HG02763 (cell line): Measurements from ENCODE around the gene XYLB.

ENCODE experiments used
- ATAC-seq: cut with Tn5 transposase; IDR thresholded peaks from one replicate; pipeline ENCODE4 v1.9.1; 2021; ENCODE audit warnings: mild to moderate bottlenecking, moderate library complexity; ENCODE audit not compliant: unreplicated experiment

XYLB gene

GRCh38 chr3:38361496-38361895 lies 14.9 kb downstream of the XYLB start:
- ATAC-seq = no peak

GRCh38 chr3:38362825-38363224 lies 16.2 kb downstream of the XYLB start:
- ATAC-seq = no peak

GRCh38 chr3:38364721-38365400 lies 18.3 kb downstream of the XYLB start:
- ATAC-seq = no peak

- no peak for ATAC-seq
These were observed 19.0 kb downstream of the XYLB start for GRCh38 chr3:38365469-38366062.

GRCh38 chr3:38366082-38366481 lies 19.5 kb downstream of the XYLB start:
- ATAC-seq = no peak

GRCh38 chr3:38367779-38368178 lies 21.2 kb downstream of the XYLB start:
- no peak for ATAC-seq

GRCh38 chr3:38368238-38368637 lies 21.7 kb downstream of the XYLB start:
- no peak for ATAC-seq

- no peak for ATAC-seq
These were observed 22.6 kb downstream of the XYLB start for GRCh38 chr3:38369186-38369585.

- ATAC-seq = no peak
These were observed 23.6 kb downstream of the XYLB start for GRCh38 chr3:38370149-38370548.

- no peak for ATAC-seq
These were observed 24.3 kb downstream of the XYLB start for GRCh38 chr3:38370861-38371260.

GRCh38 chr3:38371541-38372213 lies 25.1 kb downstream of the XYLB start:
- ATAC-seq = no peak

GRCh38 chr3:38372214-38372601 lies 25.6 kb downstream of the XYLB start:
- no peak for ATAC-seq

GRCh38 chr3:38374221-38374620 lies 27.6 kb downstream of the XYLB start:
- ATAC-seq = no peak

- ATAC-seq = no peak
These were observed 28.5 kb downstream of the XYLB start for GRCh38 chr3:38375072-38375471.

GRCh38 chr3:38375488-38376097 lies 29.0 kb downstream of the XYLB start:
- no peak for ATAC-seq

- no peak for ATAC-seq
These were observed 29.7 kb downstream of the XYLB start for GRCh38 chr3:38376098-38376816.

- ATAC-seq = no peak
These were observed 32.7 kb downstream of the XYLB start for GRCh38 chr3:38379201-38379770.

GRCh38 chr3:38382506-38383080 lies 36.0 kb downstream of the XYLB start:
- no peak for ATAC-seq

- ATAC-seq = no peak
These were observed 36.7 kb downstream of the XYLB start for GRCh38 chr3:38383156-38383875.
